Activated T-cell treated with anti-CD3 and anti-CD28 coated beads for 48 hours (primary cell): ENCODE results near the gene OGN.
"Not testable (repeated sequence)": the region's sequence is repeated elsewhere in the genome, so short reads cannot be mapped to it uniquely, and the experiment has no call there.

Experiments
- DNase-seq: peaks from one replicate; pipeline ENCODE4 v3.0.0-alpha.2; 2020; ENCODE audit warnings: low read depth

Gene OGN, protein sequence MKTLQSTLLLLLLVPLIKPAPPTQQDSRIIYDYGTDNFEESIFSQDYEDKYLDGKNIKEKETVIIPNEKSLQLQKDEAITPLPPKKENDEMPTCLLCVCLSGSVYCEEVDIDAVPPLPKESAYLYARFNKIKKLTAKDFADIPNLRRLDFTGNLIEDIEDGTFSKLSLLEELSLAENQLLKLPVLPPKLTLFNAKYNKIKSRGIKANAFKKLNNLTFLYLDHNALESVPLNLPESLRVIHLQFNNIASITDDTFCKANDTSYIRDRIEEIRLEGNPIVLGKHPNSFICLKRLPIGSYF

GRCh38 chr9:92404042-92404836, at the start of gene OGN:
OGN (minus strand) TSS chr9:92404578; CDS start chr9:92403407, 1,171 bp downstream.
- no peak for DNase-seq

DNA sequence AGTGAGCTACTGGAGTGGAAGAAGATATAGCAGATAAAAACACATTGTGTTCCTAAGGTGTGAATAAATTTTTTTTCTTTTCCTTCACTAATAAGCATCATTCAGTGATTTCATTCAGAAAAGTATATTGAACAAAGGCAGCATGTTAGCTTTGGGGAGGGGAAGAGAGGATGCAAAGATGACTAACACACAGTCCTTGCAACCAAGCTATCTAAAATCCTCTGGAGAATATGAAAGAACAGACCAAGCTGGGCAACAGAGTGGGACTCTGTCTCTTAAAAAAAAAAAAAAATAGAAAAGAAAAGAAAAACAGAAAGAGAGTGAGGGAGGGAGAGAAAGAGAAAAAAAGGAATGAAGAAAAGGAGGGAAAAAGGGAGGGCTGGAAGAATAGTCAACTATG, 42.2 kb upstream of the OGN start:
- DNase-seq: no peak

- DNase-seq: no peak
These were observed 40.5 kb upstream of the OGN start for GRCh38 chr9:92444841-92445240.

DNA sequence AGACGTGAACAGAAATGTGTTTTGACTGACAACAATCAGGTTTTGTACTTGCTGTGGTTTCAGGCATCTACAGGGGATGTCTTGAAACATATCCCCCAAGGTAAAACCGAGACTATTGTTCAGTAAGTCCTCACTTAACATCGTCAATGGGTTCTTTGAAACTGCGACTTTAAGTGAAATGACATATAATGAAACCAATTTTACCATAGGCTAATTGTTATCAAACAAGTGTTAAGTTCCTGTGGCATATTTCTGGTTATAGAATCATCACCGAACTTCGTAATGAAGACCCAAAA, 36.3 kb upstream of the OGN start:
- no peak for DNase-seq

DNA sequence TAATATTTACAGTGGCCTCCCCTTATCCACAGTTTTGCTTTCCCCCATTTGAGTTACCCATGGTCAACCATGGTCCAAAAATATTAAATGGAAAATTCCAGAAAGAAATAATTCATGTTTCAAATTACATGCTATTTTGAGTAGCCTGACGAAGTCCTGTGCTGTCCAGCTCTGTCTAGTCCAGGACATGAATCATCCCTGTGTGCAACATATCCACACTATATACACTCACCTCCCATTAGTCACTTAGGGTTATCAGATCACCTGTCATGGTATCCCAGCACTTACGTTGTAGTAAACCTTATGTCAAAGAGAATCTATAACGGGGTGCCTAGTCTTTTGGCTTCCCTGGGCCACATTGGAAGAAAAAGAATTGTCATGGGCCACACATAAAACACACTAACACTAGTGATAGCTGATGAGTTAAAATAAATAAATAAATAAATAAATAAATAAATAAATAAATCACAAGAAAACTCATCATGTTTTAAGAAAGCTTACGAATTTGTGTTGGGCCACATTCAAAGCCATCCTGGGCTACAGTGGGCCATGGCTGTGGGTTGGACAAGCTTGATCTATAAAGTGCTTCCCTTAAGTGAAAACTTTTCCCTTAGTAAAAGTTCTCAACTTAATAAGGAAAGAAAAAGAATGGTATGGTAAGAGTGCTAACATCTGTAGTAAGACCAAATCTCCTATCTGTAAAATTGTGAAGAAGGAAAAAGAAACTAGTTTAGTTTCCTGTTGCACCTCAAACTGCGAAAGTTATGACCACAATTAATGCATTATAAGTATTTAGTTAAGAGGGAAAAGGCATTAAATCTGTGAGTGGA, 35.8 kb upstream of the OGN start:
- no peak for DNase-seq

DNA sequence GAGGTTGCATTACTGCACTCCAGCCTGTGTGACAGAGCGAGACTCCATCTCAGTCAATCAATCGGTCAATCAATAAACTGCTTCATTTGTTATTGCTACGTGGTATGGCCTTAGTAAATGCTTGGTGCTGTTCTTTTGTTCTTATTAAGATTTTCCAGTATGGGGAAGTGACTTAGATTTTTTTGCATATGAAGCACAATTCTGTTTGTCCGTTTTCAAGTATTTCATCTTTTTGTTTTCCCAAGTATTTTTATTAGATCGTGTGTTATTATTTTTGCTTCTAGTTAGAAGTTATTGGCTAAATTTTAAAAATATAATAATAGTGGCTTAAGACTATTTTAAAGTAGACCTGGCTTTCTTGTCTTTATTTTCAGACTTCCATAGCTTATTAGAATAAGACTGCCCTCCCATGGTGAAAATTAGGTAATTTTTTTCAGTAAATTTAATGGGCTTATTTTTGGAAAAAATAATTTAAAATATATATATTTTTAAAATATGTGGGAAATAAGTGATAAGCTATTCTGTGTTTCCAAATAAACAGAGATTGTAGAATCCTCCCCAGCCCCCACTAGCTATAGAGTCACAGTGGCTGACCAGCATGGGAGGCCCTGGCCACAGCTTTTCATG, 34.6 kb upstream of the OGN start:
- DNase-seq: no peak

DNA sequence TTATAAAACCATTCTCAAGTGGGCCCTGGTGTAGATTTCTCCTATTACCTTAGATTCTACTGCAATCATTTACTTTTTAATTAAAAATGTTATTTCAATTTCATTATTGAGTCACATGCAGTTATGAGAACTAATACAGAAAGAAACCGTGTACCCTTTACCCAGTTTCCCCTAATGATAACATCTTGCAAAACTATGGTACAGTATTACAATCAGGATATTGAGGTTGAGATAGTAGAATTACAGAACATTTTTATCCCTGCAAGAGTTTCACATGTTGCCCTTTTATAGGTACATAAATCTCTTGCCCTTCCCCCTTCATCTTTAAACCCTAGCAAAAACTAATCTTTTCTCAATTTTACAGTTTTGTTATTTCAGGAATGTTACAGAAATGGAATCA, 30.9 kb upstream of the OGN start:
- DNase-seq: no peak

GRCh38 chr9:92432972-92433548, 28.7 kb upstream of the OGN start:
- DNase-seq: no peak

DNA sequence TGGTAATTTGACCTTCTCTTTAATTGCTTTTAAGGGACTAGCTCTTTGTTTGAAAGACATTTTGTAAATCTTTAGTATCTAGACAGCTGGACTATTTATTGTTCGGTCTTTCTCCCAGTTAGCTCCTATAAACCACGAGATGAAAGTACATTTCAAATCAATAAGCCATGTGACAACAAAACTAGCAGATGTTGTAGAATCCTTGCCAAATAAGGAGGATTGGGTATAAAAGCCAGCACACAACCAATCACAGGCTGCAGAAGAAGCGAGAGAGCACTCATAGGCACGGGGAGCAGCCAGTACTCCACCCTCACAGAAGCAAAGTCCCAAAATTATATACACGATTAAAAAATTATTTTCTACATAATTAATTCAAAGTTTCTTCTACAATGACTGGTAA, 28.0 kb upstream of the OGN start:
- DNase-seq: no peak

DNA sequence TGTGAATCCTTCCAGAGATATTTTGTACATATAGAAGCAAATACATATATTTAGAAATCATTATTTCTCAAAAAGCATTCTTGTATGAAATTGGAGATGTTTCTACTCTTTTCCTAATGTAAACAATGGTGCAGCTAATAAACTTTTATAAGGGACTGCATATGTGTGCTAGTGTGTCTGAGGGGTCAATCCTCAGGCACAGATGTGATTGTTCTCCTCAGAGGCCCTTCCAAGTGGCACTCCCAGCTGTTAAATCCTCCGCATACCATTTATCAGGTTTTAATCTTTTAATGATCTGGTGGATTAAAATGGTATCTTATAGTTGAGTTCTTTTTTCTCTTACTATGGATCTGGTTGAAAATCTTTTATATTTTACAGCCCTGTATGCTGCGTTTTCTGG, 25.5 kb upstream of the OGN start:
- no peak for DNase-seq

GRCh38 chr9:92426501-92427145, 22.2 kb upstream of the OGN start:
- DNase-seq: no peak

DNA sequence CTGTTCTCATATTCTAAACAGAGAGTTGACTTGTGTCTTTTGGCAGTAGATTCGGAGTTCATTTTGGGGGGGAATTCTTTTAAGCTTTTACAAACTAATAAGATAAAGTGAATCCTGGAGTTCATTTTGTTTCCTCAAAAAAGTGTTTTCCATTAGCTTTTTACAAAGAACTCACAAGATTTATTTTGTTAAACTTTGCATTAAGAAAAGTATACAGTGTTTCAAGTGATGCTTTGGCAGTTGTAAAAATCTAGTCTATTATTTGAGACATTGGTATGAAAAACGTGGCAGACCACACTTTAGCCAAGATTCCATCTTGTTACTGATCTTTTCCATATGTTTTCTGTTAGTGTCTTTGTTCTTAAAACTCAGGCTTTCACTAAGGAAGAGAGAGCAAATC, 21.1 kb upstream of the OGN start:
- no peak for DNase-seq

DNA sequence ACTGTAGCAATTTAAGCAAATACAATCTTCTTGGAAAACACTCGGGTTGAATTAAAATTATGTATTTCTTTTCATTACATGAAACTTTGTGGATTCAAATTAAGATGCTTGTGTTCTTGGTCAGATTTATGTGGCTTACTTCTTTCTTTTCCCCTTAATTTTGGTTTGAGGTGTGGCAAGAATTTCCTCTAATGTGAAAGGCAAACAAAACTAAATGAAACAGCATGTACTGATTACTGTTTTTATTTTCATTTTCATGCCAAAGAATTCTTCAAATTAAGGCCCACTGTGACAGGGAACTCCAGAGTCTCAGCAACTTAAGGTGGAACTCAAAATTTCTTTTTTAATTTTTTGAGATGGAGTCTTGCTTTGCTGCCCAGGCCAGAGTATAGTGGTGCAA, 20.0 kb upstream of the OGN start, which contains the start of gene OMD:
OMD (minus strand) TSS at position 132 of the 400 bp plus-strand sequence. CDS start 6,913 bp downstream, outside the sequence.
- no peak for DNase-seq

DNA sequence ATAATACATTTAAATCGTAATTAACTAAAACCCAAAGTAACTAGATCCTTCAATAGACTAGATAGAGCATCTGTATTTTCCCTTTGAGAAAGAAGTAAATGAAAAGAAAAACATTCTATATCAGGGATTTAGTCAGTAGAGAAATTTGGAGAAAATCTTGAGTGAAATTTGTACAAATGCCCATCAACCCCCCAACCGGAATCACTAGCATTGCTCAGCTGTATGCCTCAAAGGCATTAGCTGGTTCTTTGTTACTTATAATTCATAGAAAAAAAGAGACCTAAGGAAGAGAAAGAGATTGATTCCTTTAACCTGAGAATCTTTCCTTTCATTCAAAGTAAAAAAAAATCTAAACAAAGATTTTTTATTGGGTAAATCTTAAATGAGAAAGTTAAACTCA, 19.2 kb upstream of the OGN start:
- DNase-seq: no peak

- DNase-seq: no peak
These were observed 18.4 kb upstream of the OGN start for GRCh38 chr9:92422611-92423338.

DNA sequence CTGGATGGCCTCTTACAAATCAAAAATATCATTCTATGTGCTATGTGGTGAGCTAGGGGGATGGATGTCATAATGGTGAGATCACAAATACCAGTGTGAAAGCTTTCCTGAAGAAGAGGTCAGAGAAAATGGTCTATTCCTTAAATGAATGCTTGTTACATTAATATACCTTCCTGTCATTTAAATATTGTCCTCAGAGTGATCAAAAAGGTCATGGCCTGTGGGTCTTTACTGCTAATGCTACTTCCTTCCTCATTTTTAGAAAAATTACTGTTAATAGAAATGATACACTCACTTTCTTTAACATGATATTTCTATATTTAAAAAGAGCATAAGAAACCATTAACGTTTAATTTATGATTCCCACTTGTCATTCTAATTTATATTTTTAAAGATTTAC, 10.2 kb upstream of the OGN start:
- DNase-seq: no peak

DNA sequence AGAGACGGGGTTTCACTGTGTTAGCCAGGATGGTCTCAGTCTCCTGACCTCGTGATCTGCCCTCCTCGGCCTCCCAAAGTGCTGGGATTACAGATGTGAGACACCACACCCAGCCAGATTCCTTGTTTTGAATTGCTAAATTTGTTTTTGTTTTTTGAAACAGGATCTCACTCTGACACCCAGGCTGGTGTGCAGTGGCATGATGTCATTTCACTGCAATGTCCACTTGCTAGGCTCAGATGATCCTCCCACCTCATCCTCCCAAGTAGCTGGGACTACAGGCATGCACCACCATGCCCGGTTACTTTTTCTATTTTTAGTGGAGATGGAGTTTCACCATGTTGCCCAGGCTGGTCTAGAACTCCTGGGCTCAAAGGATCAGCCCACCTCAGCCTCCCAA, 6.8 kb upstream of the OGN start:
- not testable (repeated sequence) for DNase-seq

DNA sequence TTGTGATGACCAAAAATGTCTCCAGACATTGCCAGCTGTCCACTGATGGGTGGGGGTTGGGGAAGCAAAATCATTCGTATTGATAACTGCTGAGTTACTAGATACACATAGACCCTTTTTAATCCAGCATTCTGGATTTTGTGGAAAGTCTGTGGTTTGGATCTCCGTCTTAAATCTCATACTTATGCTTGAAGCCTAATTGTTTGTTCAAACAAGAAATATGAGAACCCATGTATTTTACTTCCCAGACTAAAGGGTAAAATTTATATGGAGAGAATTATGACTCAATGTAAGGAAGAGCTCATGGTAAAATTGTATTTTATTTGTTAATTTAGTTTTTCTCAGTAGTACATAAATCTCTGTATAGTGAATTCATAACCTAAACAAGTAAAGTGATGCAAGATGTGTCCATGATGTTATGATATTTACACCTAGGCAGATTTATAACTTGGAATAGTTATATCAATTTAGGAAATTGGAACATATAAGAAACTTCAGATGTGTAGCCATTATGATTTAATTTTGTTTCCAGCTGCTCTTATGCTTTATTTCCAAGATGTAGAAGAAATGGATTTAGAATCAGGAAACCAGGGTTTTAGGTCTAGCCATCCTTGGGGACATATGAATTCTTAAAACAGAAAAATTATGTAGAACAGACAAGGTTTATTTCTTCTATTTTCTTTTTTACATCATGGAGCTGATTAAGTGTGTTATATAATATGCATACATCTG, 4.5 kb upstream of the OGN start:
- no peak for DNase-seq

DNA sequence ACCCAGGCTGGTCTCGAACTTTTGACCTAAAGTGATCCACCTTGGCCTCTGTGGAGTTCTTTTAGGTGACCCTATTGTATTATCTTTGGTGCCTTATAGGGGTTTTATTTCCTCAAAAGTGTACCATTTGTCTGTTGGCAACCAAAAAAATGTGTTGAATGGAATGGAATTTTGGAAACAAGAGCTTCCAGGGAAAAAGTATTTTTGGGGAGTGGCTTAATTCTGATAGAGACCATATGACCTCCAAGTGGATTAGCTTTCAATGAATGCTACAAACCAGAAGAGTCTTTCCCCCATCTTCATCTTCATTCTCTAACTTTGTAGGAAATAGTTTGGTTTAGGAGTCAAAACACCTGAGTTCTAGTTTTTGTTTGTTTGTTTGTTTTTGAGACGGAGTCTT, 3.4 kb upstream of the OGN start:
- DNase-seq: no peak

DNA sequence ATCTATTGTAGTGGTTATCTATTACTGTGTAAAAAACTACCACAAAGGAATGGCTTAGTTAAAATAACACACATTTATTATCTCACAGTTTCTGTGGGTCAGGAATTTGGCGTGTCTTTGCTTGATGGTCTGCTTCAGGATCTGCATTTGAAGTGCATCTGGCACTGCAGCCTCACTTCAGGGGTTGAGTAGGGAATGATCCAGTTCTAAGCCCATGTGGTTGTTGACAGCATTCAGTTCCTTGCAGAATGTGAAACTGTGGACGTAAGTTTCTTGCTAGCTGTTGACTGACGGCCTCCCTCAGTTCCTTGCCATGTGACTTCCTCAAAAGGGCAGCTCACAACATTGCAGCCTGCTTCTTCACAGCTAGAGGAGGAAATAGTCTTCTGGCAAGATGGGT, 2.1 kb upstream of the OGN start:
- DNase-seq: no peak
